AG09309 (cell line): ENCODE results near the gene LY6G5C.

Source experiments
- DNase-seq: peaks from one replicate; pipeline ENCODE4 v3.0.0-alpha.2; 2010; ENCODE audit warnings: low read depth
- H3K4me3 ChIP-seq: 2 replicates; pipeline ENCODE4 v1.5.1; 2011; ENCODE audit warnings: mild to moderate bottlenecking, low read depth, low read length, moderate library complexity; ENCODE audit not compliant: control insufficient read depth
- TF ChIP-seq, protein P1 (sequence below): IDR thresholded peaks from 2 replicates; pipeline ENCODE4 v1.5.1; 2011; ENCODE audit warnings: mild to moderate bottlenecking, low read depth, low read length, inconsistent platforms; ENCODE audit not compliant: insufficient read depth, control insufficient read depth; ENCODE audit errors: missing control alignments

The LY6G5C gene

DNA sequence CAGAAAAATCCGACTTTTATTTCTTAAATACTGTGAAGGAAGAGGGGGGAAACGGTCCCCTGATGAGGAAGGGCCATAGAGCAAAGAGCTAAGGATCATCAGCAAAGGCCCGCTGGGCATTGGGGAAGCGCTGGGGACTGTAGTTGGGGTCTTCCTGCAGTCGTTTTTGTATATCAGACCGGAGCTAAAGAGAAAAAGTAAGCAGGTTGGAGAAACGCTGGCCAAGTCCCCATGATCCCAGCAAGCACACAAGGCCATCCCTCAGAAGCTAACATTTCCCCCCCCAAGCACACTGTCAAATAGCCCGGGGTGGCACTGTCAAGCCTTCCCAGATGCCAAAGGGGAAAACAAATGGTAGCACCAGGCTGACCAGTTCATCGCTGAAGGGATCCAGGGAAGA is 41.8 kb downstream of the LY6G5C start:
- TF ChIP-seq, protein P1, sequence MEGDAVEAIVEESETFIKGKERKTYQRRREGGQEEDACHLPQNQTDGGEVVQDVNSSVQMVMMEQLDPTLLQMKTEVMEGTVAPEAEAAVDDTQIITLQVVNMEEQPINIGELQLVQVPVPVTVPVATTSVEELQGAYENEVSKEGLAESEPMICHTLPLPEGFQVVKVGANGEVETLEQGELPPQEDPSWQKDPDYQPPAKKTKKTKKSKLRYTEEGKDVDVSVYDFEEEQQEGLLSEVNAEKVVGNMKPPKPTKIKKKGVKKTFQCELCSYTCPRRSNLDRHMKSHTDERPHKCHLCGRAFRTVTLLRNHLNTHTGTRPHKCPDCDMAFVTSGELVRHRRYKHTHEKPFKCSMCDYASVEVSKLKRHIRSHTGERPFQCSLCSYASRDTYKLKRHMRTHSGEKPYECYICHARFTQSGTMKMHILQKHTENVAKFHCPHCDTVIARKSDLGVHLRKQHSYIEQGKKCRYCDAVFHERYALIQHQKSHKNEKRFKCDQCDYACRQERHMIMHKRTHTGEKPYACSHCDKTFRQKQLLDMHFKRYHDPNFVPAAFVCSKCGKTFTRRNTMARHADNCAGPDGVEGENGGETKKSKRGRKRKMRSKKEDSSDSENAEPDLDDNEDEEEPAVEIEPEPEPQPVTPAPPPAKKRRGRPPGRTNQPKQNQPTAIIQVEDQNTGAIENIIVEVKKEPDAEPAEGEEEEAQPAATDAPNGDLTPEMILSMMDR: no peak
- no peak overlapping the region for H3K4me3 ChIP-seq
- no peak for DNase-seq

DNA sequence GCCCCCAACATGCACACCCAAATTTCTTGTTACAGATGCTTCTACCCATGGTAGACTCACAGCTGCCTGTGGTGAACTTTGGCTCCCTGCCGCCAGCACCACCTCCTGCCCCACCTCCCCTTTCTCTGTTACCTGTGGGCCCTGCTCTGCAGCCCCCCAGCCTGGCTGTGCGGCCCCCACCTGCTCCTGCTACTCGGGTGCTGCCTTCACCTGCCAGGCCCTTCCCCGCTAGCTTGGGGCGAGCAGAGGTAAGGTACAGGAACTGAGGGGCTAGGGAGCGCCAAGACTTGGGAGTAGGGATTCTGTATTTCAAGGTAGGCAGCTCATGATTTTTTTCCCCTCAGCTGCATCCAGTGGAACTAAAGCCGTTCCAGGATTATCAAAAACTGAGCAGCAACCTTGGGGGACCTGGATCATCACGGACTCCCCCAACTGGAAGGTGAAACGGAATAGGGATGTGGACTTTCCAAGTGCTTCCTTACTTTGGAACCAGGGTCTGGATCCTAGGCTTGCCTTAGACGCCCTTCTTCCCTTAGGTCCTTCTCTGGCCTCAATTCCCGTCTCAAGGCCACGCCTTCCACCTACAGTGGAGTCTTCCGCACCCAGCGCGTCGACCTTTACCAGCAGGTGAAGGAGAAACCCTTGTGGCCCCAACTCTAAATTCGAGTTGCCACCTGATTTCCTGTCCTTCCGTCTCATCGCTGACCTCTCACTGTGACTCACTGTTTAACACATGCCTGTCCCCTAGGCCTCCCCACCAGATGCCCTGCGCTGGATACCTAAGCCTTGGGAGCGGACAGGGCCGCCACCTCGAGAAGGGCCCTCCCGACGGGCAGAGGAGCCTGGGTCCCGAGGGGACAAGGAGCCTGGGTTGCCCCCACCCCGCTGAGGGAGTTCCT is 43.9 kb downstream of the LY6G5C start:
- no peak for DNase-seq
- TF ChIP-seq, protein P1: no peak
- H3K4me3 ChIP-seq: no peak overlapping the region

DNA sequence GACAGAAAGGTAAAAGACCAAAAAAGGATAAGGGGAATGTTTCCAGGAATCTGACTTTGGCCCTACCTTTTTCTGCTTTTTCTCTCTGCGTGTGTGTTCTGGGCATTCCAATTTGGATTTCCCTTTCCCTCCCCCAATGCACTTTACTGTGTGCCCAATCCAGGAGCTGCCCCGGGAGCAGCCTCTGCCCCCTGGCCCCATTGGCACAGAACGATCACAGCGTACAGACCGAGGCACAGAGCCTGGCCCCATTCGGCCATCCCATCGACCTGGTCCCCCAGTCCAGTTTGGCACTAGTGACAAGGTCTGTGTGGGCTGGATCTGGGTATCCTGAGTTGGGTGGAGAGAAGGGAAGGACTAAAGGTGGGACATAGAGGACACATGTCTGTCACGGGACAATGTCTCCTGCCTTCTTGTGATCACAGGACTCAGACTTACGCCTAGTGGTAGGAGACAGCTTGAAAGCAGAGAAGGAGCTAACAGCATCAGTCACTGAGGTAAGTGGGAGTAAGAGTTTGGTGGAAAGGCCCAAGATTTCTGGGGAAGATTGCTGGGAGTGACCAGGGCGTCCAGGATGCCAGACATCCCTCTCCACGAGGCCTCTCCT is 45.8 kb downstream of the LY6G5C start:
- TF ChIP-seq, protein P1: no peak
- no peak overlapping the region for H3K4me3 ChIP-seq
- no peak for DNase-seq

DNA sequence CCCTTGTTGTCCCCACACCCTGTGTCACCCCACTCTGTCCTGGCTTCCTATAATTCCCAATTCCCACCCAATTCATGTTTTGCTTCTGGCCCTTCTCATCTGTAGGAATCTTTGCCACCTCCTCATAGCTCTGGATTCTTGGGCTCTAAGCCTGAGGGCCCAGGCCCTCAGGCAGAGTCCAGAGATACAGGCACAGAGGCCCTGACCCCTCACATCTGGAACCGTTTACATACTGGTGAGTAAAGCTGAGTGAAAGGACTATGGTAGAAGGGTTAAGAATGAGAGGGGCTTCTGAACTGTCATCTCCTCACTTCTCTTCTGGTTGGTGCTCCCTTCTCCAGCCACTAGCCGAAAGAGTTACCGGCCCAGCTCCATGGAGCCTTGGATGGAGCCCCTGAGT is 46.7 kb downstream of the LY6G5C start:
- H3K4me3 ChIP-seq: no peak overlapping the region
- TF ChIP-seq, protein P1: no peak
- DNase-seq: no peak

DNA sequence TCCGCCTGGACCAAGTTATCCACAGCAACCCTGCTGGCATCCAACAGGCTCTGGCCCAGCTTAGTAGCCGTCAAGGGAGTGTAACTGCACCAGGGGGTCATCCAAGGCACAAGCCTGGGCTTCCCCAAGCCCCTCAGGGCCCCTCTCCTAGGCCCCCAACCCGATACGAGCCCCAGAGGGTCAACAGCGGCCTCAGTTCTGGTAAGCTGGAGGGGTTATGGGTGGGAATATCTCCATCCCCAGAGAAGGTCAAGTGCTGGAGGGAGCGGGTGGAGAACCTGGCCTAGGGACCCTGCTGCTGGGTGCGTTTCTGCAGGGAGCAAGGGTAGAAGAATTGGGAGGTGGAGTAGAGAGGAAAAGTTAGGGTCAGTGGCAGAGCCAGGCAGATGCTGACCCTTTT is 47.4 kb downstream of the LY6G5C start:
- DNase-seq: no peak
- no peak overlapping the region for H3K4me3 ChIP-seq
- TF ChIP-seq, protein P1: no peak

DNA sequence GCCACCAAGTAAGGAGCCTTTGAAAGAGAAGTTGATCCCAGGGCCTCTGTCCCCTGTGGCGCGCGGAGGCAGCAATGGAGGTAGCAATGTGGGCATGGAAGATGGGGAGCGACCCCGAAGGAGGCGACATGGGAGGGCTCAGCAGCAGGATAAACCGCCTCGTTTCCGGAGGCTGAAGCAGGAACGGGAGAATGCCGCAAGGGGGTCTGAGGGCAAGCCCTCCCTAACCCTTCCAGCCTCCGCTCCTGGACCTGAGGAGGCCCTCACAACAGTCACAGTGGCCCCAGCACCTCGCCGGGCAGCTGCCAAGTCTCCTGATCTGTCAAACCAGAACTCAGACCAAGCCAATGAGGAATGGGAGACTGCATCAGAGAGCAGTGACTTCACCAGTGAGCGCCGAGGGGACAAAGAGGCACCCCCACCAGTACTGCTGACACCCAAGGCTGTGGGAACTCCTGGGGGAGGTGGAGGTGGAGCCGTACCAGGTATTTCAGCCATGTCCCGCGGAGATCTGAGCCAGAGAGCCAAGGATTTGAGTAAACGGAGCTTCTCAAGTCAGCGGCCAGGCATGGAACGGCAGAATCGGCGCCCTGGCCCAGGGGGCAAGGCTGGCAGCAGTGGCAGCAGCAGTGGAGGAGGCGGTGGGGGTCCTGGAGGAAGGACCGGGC is 48.5 kb downstream of the LY6G5C start:
- no peak for DNase-seq
- TF ChIP-seq, protein P1: no peak

More for the DNA sequence above, 48.5 kb downstream of the LY6G5C start:
- H3K4me3 ChIP-seq: no peak overlapping the region
